Stimulated activated CD4-positive, alpha-beta T cell treated with anti-CD3 and anti-CD28 coated beads, Interleukin-2, amount 100 ng/mL, for 48 hours (primary cell): ENCODE results near the gene SF3A1.
A peak's percentile ranks its signal among the peaks of the same experiment; 100 is the strongest.

ENCODE experiments used
- DNase-seq, 2 donors: peaks; one replicate each; pipeline ENCODE4 v3.0.0-alpha.2; 2020

Gene SF3A1

DNA sequence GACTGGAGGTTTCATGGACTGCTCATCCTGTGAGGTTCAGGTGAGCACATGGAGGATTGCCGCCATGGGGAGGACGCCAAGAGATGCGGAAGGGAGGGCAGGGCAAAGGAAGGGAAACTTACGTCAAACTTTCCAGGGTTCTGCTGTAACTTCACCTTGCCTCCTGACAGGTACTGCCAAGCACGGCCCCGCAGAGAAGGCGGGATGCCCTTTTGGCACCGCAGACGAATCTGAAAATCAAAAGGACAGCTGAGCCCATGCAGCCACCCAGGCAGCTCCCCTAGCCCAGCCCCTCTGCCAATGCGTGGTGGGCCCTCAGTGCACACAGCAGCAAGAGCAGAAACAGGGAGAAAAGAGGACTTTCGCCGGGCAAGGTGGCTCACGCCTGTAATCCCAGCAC lies 57.4 kb downstream of the SF3A1 start:
- no peak for DNase-seq

- no peak for DNase-seq
Measured at GRCh38 chr22:30297991-30298701, 58.5 kb downstream of the SF3A1 start.

- DNase-seq: no peak
Measured at GRCh38 chr22:30297276-30297990, 59.3 kb downstream of the SF3A1 start.

GRCh38 chr22:30296833-30297232 lies 59.9 kb downstream of the SF3A1 start:
- DNase-seq: no peak

- DNase-seq: no peak
Measured at GRCh38 chr22:30296324-30296723, 60.4 kb downstream of the SF3A1 start.

GRCh38 chr22:30295576-30295975 lies 61.1 kb downstream of the SF3A1 start:
- DNase-seq: no peak

DNA sequence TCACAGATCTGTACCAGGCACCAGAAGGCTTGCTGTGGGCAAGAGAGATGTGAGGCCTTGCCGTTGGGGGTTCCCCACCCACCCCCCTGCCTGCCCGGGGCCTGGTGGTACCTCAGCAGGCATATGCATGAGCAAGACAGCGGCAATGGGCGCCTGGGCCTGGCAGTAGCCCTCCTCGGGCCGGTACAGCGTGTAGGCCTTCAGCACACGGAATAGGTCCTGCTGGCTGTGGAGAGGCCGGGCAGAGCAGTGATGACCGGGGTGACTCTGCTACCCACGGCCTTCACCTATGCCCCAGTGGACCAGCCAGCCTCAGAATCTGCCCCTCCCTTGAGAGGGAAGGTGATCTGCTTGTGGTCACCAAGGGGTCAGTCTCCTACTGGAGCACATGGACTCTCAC lies 61.9 kb downstream of the SF3A1 start:
- no peak for DNase-seq

DNA sequence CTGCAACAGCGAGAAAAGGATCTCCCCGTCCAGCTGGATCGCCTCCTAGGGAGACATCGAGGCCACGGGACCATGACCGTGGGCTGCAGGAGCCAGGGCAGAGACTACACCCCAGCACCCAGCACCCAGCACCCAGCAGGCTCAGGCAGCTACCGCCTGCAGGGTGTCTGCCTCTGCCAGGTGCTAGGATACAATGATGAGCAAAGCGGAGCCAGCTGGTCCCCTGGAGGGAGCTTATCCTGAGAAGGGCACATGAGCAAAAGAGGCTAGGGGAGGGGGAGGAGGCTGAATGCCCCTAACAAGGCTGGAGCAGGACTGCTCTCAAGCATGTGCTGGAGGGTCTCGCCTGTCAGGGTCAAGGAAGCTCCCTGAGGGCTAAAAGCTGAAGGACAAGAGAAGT lies 62.6 kb downstream of the SF3A1 start:
- no peak for DNase-seq

GRCh38 chr22:30293026-30293425 lies 63.7 kb downstream of the SF3A1 start:
- DNase-seq: no peak

GRCh38 chr22:30292069-30292970 lies 64.4 kb downstream of the SF3A1 start:
- DNase-seq: no peak

DNA sequence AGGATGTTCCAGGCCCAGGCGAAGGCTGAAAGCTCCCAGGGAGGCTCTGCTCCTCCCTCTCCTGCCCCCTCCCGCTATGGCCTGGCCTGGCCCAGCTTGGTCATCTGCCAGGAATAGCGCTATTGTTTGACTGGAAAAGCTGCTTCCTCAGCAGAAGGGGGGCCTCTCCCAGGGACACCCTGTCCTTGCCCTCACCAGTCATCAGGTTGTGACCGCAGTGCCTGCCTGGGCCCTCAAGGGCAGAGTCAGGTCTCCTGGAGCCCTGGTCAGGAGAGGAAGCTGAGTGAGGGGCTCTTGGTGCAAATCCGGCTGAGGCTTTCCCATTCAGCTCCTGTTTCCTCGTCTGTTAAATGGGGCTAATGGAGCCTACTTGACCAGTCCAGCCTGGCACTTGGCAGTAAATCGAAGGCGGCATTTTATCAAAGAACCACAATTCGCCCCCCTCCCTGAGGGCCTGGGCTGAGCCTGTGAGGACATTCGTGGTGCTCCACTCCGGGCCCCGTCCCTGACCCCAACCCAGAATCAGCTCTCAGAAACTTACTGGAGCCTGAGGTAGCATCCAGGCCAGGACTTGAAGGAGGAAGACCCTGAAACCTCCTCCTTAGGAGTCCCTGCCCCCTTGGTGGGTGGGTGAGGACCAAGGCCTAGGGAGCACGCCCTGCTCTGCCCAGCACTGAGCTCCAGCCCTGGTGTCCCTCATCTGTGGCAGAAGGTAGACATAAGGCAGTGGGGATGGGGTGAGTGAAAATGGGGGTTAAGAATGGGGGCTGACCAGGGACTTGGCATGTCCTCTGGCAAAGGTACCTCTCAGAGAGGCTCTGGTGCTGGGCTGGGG lies 65.4 kb downstream of the SF3A1 start:
- no peak for DNase-seq

DNA sequence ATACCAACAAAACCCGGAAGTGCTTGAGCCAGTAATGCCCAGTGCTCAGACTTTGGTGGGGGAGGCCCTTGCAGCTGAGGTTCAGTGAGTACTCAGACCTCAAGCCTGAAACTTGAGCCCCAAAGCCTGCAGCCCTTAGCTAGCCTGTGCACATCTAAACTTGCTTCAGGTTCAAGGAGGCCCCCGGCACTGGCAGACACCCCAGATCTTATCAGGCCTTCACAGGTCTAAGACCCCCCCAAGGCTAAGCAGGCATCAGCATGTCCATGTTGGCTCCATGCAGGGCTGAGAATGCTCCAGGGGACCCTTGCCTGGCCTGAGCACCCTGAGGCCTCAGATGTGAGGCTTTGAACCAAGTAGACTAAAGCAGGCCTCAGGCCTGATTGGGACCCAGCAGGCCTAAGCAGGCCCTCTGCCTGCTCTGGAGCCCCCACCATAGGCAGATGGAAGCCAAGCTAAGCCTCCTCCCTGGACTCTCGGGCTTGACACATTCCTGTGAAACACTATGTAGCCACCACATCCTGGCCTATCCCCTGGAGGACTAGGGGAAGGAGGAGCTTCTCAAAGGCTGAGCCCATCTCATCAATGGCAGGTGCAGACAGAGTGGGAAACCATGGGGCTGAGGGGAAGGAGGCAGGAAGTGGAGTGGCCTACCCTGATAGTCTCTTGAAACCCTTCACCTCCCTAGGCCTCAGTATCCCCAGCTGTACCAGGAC lies 66.2 kb downstream of the SF3A1 start:
- DNase-seq: no peak

DNA sequence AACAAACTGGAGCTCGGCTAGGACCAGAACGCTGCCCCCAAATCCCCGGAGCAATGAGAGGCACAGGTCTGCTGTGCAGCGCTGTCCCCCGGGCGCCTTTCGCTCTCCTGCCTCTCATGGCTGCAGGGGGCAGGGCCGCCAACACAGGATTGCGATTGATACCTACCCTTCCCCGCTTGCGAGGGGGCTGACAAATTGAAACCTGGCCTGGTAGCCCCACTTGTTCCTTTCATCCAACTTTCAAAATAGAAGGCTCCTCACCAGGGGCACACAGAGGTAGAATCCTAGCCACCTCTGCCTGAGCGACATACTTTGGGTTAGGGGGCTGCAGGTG lies 66.7 kb downstream of the SF3A1 start:
- DNase-seq: no peak

DNA sequence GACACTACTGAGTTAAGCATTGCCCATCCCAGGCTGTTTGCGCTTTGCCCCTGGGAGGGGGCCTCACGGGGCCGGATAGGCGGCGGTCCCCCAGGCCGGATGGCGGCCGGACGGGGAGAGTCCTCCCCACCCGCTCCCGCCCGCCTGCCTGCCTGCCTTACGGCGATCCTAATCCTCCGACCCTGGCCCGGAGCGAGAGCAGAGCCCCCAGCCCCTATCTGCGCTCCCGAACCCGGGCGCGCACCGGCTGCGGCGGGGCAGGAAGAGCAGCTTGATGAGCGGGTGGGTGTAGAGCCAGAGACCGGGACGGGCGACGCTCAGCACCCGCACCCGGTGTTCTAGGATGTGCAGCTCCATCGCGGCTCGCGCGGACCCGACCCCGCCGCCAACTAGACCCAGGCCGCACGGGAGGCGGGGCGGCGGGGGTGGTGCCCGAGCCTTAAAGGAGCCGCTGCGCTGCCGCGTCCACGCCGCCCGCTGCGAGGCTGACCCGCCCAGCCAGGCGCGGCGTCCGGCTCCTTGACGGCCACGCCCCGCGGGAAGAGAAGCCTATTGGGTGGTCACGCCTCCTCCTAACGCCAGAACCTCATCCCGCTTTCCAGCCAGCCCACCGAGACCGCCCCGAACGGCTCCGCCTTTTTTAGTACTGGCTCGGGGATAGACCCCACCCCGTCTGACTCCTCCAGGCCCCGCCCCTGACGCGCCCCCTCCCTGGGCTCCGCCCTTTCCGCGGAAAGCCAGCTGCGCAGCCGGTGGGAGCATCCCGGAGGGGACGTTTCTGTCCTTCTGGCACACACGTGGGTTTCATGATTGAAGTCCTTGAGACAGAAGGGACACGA lies 67.3 kb downstream of the SF3A1 start, which contains the start of gene CASTOR1:
TSS of gene CASTOR1 (minus strand) at position 365 of the 839 bp plus-strand sequence. CDS start at position 357, 8 bp downstream.
- DNase-seq: peak; percentile 87 to 91

DNA sequence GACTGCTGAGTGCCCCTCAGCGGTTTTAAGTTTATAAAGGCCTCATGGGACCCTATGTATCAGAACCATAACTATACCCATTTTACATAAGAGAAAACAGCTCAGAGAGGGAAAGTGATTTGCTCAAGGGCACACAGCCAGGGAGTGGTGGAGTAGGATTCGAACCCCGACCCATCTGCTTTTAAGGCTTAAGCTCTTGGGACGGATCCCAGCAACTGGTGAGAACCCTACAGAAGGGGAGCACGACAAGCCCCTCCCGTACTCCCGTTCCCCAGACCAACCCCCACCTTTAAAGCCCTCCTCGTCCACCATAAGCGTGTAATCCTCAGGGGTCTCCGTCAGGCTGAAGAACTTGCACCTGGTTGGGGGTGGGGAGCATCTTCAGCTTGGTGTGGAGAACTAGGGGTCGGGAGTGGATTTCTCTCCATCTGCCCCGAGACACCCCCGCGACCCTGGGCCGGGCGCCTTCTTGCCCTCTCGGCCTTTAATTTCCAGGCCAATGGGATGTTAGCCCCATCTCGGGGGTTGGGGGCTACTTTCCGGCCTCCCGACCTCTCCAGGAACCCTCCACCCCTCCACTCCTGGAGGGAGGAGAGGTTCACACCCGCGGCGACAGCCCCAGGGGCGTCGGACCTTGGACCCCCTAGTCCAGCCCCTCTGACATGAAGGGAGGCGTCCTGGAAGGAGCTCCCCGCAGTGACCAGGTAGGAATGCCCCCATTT lies 68.1 kb downstream of the SF3A1 start:
- no peak for DNase-seq

DNA sequence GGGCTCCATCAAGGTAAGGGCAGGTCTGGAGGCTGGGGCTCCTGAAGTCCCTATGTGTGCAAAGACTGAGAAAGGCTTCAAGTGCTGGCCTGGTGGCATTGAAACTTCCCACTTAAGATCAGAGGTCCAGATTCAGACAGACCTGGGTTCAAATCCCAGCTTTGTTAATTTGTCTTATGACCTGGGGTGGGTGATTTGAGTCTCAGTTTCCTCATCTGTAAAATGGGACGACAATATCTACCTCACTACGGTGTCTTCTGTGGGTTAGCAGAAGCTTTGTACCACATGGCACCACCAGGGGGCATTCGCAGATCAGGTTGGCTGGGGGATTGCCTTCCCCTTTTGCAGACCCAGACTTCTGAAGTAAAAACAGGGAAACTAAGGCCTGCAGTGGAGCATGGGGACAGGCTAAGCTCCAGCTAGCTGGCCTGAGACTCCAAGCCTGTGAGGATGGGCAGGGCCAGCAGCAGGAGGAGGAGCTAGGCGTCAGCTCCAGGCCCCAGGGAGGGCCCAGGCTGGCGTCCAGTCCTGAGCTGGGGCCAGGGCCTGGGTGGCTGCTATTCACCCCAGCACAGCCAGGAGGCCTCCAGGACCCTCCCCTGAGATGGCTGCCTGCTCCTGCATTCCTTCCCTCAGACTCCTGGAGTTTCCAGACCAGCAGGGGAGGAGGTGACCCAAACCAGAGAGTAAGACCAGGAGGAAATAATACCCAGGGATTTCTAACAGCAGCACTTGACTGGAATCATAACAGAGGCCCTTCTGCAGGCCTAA lies 68.9 kb downstream of the SF3A1 start:
- peak; percentile 88 to 89 for DNase-seq

- peak; percentile 93 for DNase-seq
Measured at GRCh38 chr22:30286813-30287647, 69.7 kb downstream of the SF3A1 start.

DNA sequence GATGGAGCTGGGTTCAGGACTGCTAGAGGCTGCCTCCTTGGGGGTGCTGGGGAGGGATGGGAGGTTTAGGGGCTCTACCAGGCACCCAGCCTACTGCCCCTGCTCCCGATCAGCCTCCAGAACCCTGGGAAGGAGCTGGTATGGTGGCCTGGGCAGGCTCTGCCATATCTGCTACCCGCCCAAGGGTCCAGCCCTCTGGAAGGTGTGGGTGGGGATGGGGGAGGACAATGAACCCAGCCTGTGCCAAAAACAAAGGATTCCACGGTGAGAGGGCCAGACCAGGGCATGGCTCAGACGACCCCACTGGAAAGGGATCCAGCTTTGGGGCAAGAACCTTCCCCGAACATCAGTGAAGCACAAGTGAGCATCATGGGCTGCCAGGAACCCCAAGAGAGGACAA lies 70.4 kb downstream of the SF3A1 start:
- no peak for DNase-seq

DNA sequence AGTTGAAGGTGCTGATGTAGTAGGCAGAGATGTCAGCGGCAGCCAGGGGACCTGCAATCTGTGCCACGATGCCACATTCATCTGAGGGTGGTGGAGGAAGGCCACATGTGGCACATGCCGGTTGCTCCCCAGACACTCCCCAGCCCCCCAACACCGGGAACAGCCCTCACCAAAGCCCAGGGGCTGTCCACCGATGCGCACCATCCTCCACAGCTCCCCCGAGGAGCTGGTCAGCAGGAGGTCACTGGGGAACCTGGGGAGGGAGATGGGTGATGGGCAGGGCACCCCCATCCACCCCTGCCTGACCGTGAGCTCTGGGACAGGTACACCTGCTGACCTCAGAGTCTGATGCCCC lies 70.9 kb downstream of the SF3A1 start:
- no peak for DNase-seq
